H9 (cell line): ENCODE results near the gene DEPDC5. TPM values are rescaled to one million over a fixed set of nuclear protein-coding genes. Genes with fewer than 3 reads are reported as not detected.
"Not testable (repeated sequence)": the region's sequence is repeated elsewhere in the genome, so short reads cannot be mapped to it uniquely, and the experiment has no call there.

Source experiments
- DNase-seq: peaks from one replicate; pipeline ENCODE4 v3.0.0-alpha.2; 2017
- H2AFZ ChIP-seq: one replicate; pipeline ENCODE4 v1.6.1; 2013; ENCODE audit warnings: mild to moderate bottlenecking, low read length, control low read depth, moderate library complexity
- H2AK5ac ChIP-seq: 2 replicates; pipeline ENCODE4 v1.6.1; 2013; ENCODE audit warnings: low read length, control low read depth, mixed read lengths; ENCODE audit not compliant: insufficient read length
- H2BK120ac ChIP-seq: one replicate; pipeline ENCODE4 v1.6.1; 2013; ENCODE audit warnings: low read depth, mild to moderate bottlenecking, low read length, control low read depth, inconsistent platforms; ENCODE audit not compliant: poor library complexity, severe bottlenecking
- H2BK12ac ChIP-seq: 2 replicates; pipeline ENCODE4 v1.6.1; 2013; ENCODE audit warnings: low read length, control low read depth, mixed read lengths, low read depth; ENCODE audit not compliant: insufficient read length
- H2BK15ac ChIP-seq: 2 replicates; pipeline ENCODE4 v1.6.1; 2013; ENCODE audit warnings: low read depth, low read length, control low read depth
- H2BK20ac ChIP-seq: one replicate; pipeline ENCODE4 v1.6.1; 2013; ENCODE audit warnings: low read depth, mild to moderate bottlenecking, low read length, control low read depth, inconsistent platforms; ENCODE audit not compliant: poor library complexity, severe bottlenecking
- H2BK5ac ChIP-seq: 2 replicates; pipeline ENCODE4 v1.6.1; 2013; ENCODE audit warnings: low read length, control low read depth, mixed read lengths; ENCODE audit not compliant: insufficient read length
- H3K14ac ChIP-seq: 2 replicates; pipeline ENCODE4 v1.6.1; 2013; ENCODE audit warnings: low read length, control low read depth; ENCODE audit not compliant: insufficient read depth
- H3K18ac ChIP-seq: 2 replicates; pipeline ENCODE4 v1.6.1; 2013; ENCODE audit warnings: low read depth, mild to moderate bottlenecking, mixed read lengths, low read length, control low read depth; ENCODE audit not compliant: insufficient read length
- H3K23ac ChIP-seq: 2 replicates; pipeline ENCODE4 v1.6.1; 2013; ENCODE audit warnings: low read length, control low read depth, mixed read lengths, low read depth; ENCODE audit not compliant: insufficient read length
- H3K23me2 ChIP-seq: 2 replicates; pipeline ENCODE4 v1.6.1; 2013; ENCODE audit warnings: low read depth, mild to moderate bottlenecking, mixed read lengths, low read length, control low read depth; ENCODE audit not compliant: insufficient read length, poor library complexity, severe bottlenecking
- H3K27ac ChIP-seq: 2 replicates; pipeline ENCODE4 v1.5.1; 2013; ENCODE audit warnings: low read length, control low read depth, mixed read lengths, low read depth; ENCODE audit not compliant: insufficient read length
- H3K27me3 ChIP-seq: 2 replicates; pipeline ENCODE4 v1.6.1; 2013; ENCODE audit warnings: low read length, control low read depth, inconsistent platforms; ENCODE audit not compliant: insufficient read depth
- H3K4ac ChIP-seq: 2 replicates; pipeline ENCODE4 v1.6.1; 2013; ENCODE audit warnings: low read depth, mild to moderate bottlenecking, control low read depth, inconsistent platforms, low read length, moderate library complexity
- H3K4me1 ChIP-seq: 2 replicates; pipeline ENCODE4 v1.6.1; 2013; ENCODE audit warnings: low read length, control low read depth, inconsistent platforms; ENCODE audit not compliant: insufficient read depth
- H3K4me2 ChIP-seq: 2 replicates; pipeline ENCODE4 v1.6.1; 2013; ENCODE audit warnings: low read length, control low read depth, mixed read lengths; ENCODE audit not compliant: insufficient read length, insufficient read depth
- H3K56ac ChIP-seq: 2 replicates; pipeline ENCODE4 v1.6.1; 2013; ENCODE audit warnings: low read depth, mild to moderate bottlenecking, mixed read lengths, low read length, control low read depth; ENCODE audit not compliant: insufficient read length
- H3K79me1 ChIP-seq: 2 replicates; pipeline ENCODE4 v1.6.1; 2013; ENCODE audit warnings: low read depth, mild to moderate bottlenecking, moderate library complexity, low read length, control low read depth, inconsistent platforms; ENCODE audit not compliant: insufficient read depth, poor library complexity, severe bottlenecking
- H3K79me2 ChIP-seq: 2 replicates; pipeline ENCODE4 v1.6.1; 2013; ENCODE audit warnings: low read length, control low read depth, inconsistent platforms; ENCODE audit not compliant: insufficient read depth
- H3K9ac ChIP-seq: 2 replicates; pipeline ENCODE4 v1.6.1; 2013; ENCODE audit warnings: low read length, control low read depth, mixed read lengths; ENCODE audit not compliant: insufficient read length; ENCODE audit errors: extremely low read depth
- H3K9me3 ChIP-seq: one replicate; pipeline ENCODE4 v1.6.1; 2013; ENCODE audit warnings: low read depth, low read length, inconsistent platforms; ENCODE audit not compliant: control insufficient read depth
- H3T11ph ChIP-seq: one replicate; pipeline ENCODE4 v1.6.1; 2013; ENCODE audit warnings: mild to moderate bottlenecking, low read length, control low read depth, inconsistent platforms
- H4K20me1 ChIP-seq: one replicate; pipeline ENCODE4 v1.6.1; 2013; ENCODE audit not compliant: control insufficient read depth, insufficient read length, insufficient read depth
- H4K5ac ChIP-seq: 2 replicates; pipeline ENCODE4 v1.6.1; 2013; ENCODE audit warnings: low read depth, mild to moderate bottlenecking, mixed read lengths, low read length, control low read depth; ENCODE audit not compliant: insufficient read length
- H4K8ac ChIP-seq: replicated peaks from 2 replicates; pipeline ENCODE4 v1.6.1; 2013; ENCODE audit warnings: low read length, control low read depth, mixed read lengths, low read depth; ENCODE audit not compliant: insufficient read length
- H4K91ac ChIP-seq: 2 replicates; pipeline ENCODE4 v1.6.1; 2013; ENCODE audit warnings: low read depth, mild to moderate bottlenecking, moderate library complexity, mixed read lengths, low read length, control low read depth; ENCODE audit not compliant: insufficient read length
- H3K27ac Mint-ChIP-seq, 3 experiments: 2 replicates in 2 of 3; 3 replicates in 1 of 3; pipeline ENCODE4 v1.8.0; 2020 to 2021; ENCODE audit warnings: mixed read lengths in 3 of 3, mild to moderate bottlenecking in 1 of 3, moderate library complexity in 1 of 3
- H3K27me3 Mint-ChIP-seq: 2 replicates; pipeline ENCODE4 v1.8.0; 2021; ENCODE audit warnings: low read depth, mild to moderate bottlenecking, moderate library complexity, mixed read lengths
- H3K36me3 Mint-ChIP-seq, 3 experiments: 2 replicates in 2 of 3; 3 replicates in 1 of 3; pipeline ENCODE4 v1.8.0; 2020 to 2021; ENCODE audit warnings: low read depth in 3 of 3, mixed read lengths in 3 of 3; ENCODE audit not compliant: insufficient read depth in 1 of 3
- H3K4me1 Mint-ChIP-seq, 2 experiments: 2 replicates each; pipeline ENCODE4 v1.8.0; 2020; ENCODE audit warnings: mixed read lengths in 2 of 2
- H3K4me3 Mint-ChIP-seq, 2 experiments: 2 replicates in 1 of 2; 3 replicates in 1 of 2; pipeline ENCODE4 v1.8.0; 2020 to 2021; ENCODE audit warnings: mild to moderate bottlenecking in 2 of 2, mixed read lengths in 2 of 2, moderate library complexity in 1 of 2
- H3K9me3 Mint-ChIP-seq, 2 experiments: 2 replicates in 1 of 2; 3 replicates in 1 of 2; pipeline ENCODE4 v1.8.0; 2020; ENCODE audit warnings: mild to moderate bottlenecking in 2 of 2, mixed read lengths in 2 of 2, moderate library complexity in 1 of 2
- CTCF ChIP-seq: fragments of 200-600 bp; sonication (generic); conservative IDR thresholded peaks from 3 replicates; pipeline ENCODE4 v1.8.0; 2021; ENCODE audit warnings: antibody characterized with exemption, mild to moderate bottlenecking
- whole genome bisulfite sequencing: extraction: QIAGEN DNeasy Blood & Tissue Kit; methylation state at CpG from one replicate; pipeline ENCODE4 v1.1.7; 2013; ENCODE audit warnings: missing lambda C conversion rate, low lambda C conversion rate, mixed read lengths; ENCODE audit not compliant: insufficient read length; ENCODE audit errors: extremely low coverage; 5-methylcytosine and 5-hydroxymethylcytosine counted together
- total RNA-seq: library from RNA; stranded (reverse); gene quantifications from 2 replicates; pipeline ENCODE4 v1.2.1, GENCODE V29; 2021

The DEPDC5 gene
- total RNA-seq, 1 experiment from 2014 or later = 29.2 TPM

GRCh38 chr22:31812977-31813605, 59.3 kb downstream of the DEPDC5 start:
- Histone ChIP-seq H3K18ac (no peak overlapping the region), H4K20me1 (no peaks in the 10 kb centered on the region), H3K56ac (no peak overlapping the region), H4K8ac (no peak overlapping the region), H3K4me1 (no peaks in the 10 kb centered on the region), H3K27me3 (no peaks in the 10 kb centered on the region), H3K4me2 (no peak overlapping the region), H2BK120ac (no peak overlapping the region), H3K9me3 (no peaks in the 10 kb centered on the region), H2BK15ac (no peak overlapping the region), H2BK20ac (no peak overlapping the region), H2AFZ (no peak overlapping the region), H2BK12ac (no peak overlapping the region), H3K9ac (no peak overlapping the region), H3K23me2 (no peaks in the 10 kb centered on the region), H3K27ac (no peak overlapping the region), H3K79me1 (no peaks in the 10 kb centered on the region), H3K23ac (no peak overlapping the region), H3K4ac (no peak overlapping the region), H4K5ac (no peak overlapping the region), H4K91ac (no peak overlapping the region), H3K79me2 (no peaks in the 10 kb centered on the region), H2BK5ac (no peak overlapping the region), H3T11ph (no peak overlapping the region), H2AK5ac (no peak overlapping the region), H3K14ac (no peak overlapping the region)
- Mint-ChIP-seq H3K4me3 (no peak overlapping the region), H3K9me3 (no peaks in the 10 kb centered on the region), H3K27me3 (no peaks in the 10 kb centered on the region), H3K36me3 (peaks cover 25 to 63% (median 46%) of the 10 kb centered on the region in 3 experiments), H3K27ac (peak overlapping the region in 1 of 3 experiments; percentile 47; a peak in 1 of 7 replicates), H3K4me1 (no peaks in the 10 kb centered on the region)
- no peak for TF ChIP-seq CTCF
- WGBS = no CpG with 5 or more reads among the region's 6 CpGs
- DNase-seq = no peak

- H3K4me2 ChIP-seq, H2BK120ac ChIP-seq, H3K23ac ChIP-seq, H4K5ac ChIP-seq, H3K79me2 ChIP-seq, H3K27me3 ChIP-seq, H3K4me1 ChIP-seq, H3K18ac ChIP-seq, H3K9ac ChIP-seq, H3K4me3 Mint-ChIP-seq, H3K9me3 ChIP-seq, H3K4ac ChIP-seq, H2AFZ ChIP-seq, H4K91ac ChIP-seq, H3K23me2 ChIP-seq, H2AK5ac ChIP-seq, H3K27ac ChIP-seq, H3K14ac ChIP-seq, H3K9me3 Mint-ChIP-seq, H4K8ac ChIP-seq, H2BK15ac ChIP-seq, H2BK20ac ChIP-seq, H4K20me1 ChIP-seq, H2BK12ac ChIP-seq, DNase-seq, H2BK5ac ChIP-seq, H3K56ac ChIP-seq, H3T11ph ChIP-seq, H3K4me1 Mint-ChIP-seq, H3K79me1 ChIP-seq, H3K27me3 Mint-ChIP-seq: not testable (repeated sequence)
- 0 out of 7 replicates have a peak overlapping the region, but pooled peaks of 1 of the 3 experiments have one; percentile 27 for H3K27ac Mint-ChIP-seq
- 100% methylated on average over 1 of the region's 7 CpGs for WGBS
- peaks cover 29 to 71% (median 53%) of the 10 kb centered on the region in 3 experiments for H3K36me3 Mint-ChIP-seq
These were observed 60.1 kb downstream of the DEPDC5 start for GRCh38 chr22:31813898-31814297.
